Peyer's patch (tissue), 4 donors: Measurements from ENCODE around the gene TNRC6A.

Experiments used
- POLR2A ChIP-seq, 2 donors: fragments of 450-650 bp; IDR thresholded peaks; one replicate each; pipeline ENCODE4 v1.5.1; 2017; ENCODE audit warnings: antibody characterized with exemption in 2 of 2, mild to moderate bottlenecking in 2 of 2, moderate library complexity in 2 of 2
- TF ChIP-seq, protein P1 (sequence below), 6 experiments: fragments of 450-650 bp in 4 of 6; fragments of 200-600 bp in 2 of 6; sonication (generic) in 1 of 6; IDR thresholded peaks; one replicate each; pipeline ENCODE4 v1.5.1; 2017 to 2019; ENCODE audit warnings: antibody characterized with exemption in 6 of 6, mild to moderate bottlenecking in 3 of 6, moderate library complexity in 1 of 6

DNA sequence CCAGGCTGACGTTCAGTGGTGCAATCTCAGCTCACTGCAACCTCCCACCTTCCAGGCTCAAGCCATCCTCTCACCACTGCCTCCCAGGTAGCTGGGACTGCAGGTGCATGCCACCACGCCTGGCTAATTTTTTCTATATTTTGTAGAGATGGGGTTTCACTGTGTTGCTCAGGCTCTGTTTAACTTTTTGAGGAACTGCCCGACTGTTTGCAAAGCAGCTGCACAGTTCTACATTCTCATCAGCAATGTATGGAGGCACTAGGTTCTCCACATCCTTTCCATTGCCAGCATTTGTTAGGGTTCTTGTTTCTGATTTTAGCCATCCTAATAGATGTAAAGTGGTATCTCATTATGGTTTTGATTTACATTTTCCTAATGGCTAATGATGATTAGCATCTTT is 9.4 kb downstream of the TNRC6A start:
- TF ChIP-seq, protein P1, sequence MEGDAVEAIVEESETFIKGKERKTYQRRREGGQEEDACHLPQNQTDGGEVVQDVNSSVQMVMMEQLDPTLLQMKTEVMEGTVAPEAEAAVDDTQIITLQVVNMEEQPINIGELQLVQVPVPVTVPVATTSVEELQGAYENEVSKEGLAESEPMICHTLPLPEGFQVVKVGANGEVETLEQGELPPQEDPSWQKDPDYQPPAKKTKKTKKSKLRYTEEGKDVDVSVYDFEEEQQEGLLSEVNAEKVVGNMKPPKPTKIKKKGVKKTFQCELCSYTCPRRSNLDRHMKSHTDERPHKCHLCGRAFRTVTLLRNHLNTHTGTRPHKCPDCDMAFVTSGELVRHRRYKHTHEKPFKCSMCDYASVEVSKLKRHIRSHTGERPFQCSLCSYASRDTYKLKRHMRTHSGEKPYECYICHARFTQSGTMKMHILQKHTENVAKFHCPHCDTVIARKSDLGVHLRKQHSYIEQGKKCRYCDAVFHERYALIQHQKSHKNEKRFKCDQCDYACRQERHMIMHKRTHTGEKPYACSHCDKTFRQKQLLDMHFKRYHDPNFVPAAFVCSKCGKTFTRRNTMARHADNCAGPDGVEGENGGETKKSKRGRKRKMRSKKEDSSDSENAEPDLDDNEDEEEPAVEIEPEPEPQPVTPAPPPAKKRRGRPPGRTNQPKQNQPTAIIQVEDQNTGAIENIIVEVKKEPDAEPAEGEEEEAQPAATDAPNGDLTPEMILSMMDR (IDR thresholded peaks at IDR 0.05) = no peak
- TF ChIP-seq POLR2A (IDR thresholded peaks at IDR 0.05) = no peak
